ENCODE measurements around the gene PRSS36.

- TF ChIP-seq FOS (IDR thresholded peaks at IDR 0.05; ENCODE audit: low read depth, low read length), result no peak
- no peak for TF ChIP-seq CTCF (conservative IDR thresholded peaks at IDR 0.05; ENCODE audit: low read depth, low read length)
- no peak for TF ChIP-seq SMC3 (IDR thresholded peaks at IDR 0.05; ENCODE audit: low read depth, low read length)
- no peak; the same call in 1 of the 2 replicates for TF ChIP-seq USF2 (IDR thresholded peaks at IDR 0.05; ENCODE audit: low read depth, low read length)
- TF ChIP-seq CEBPB (IDR thresholded peaks at IDR 0.05; ENCODE audit: low read depth, low read length), result no peak
- no peak for TF ChIP-seq POLR2A (IDR thresholded peaks at IDR 0.05; ENCODE audit: low read depth, low read length)
- TF ChIP-seq RAD21 (IDR thresholded peaks at IDR 0.05; ENCODE audit: low read length), result no peak
- no peak for TF ChIP-seq MAZ (IDR thresholded peaks at IDR 0.05; ENCODE audit: borderline replicate concordance, low read depth, low read length)
- TF ChIP-seq RFX5 (IDR thresholded peaks at IDR 0.05; ENCODE audit: low read depth, low read length), result no peak
- no peak for TF ChIP-seq MAFK (IDR thresholded peaks at IDR 0.05; ENCODE audit: low read depth, low read length)
- no peak for TF ChIP-seq CHD1 (IDR thresholded peaks at IDR 0.05; ENCODE audit: low read depth, low read length)
- no peak for TF ChIP-seq MXI1 (IDR thresholded peaks at IDR 0.05; ENCODE audit: borderline replicate concordance, low read depth, low read length)
- TF ChIP-seq BHLHE40 (IDR thresholded peaks at IDR 0.05; ENCODE audit: low read depth, low read length), result no peak
Measured at GRCh38 chr16:31134625-31135534, 15.0 kb downstream of the PRSS36 start.
